ENCODE results near the gene SEMA3A.

GRCh38 chr7:84137812-84138211 lies 56.8 kb downstream of the SEMA3A start:
- TF ChIP-seq ESRRA (CRISPR knock-in tag; IDR thresholded peaks at IDR 0.05; ENCODE audit: low read depth) (no peak), CTCF (CRISPR knock-in tag; IDR thresholded peaks at IDR 0.05) (no peak), ZNF143 (CRISPR knock-in tag; IDR thresholded peaks at IDR 0.05) (no peak), BCL3 (CRISPR knock-in tag; IDR thresholded peaks at IDR 0.05) (no peak)
